HFFc6 (cell line): ENCODE results near the gene TRIM7. TPM values are rescaled to one million over a fixed set of nuclear protein-coding genes. Genes with fewer than 3 reads are reported as not detected.

Source experiments
- DNase-seq: peaks from one replicate; pipeline ENCODE4 v3.0.0-alpha.2; 2018
- H3K27ac Mint-ChIP-seq: 2 replicates; pipeline ENCODE4 v1.8.0; 2020; ENCODE audit warnings: mild to moderate bottlenecking, mixed read lengths
- H3K27me3 Mint-ChIP-seq: 2 replicates; pipeline ENCODE4 v1.8.0; 2021; ENCODE audit warnings: mild to moderate bottlenecking, moderate library complexity, mixed read lengths; ENCODE audit not compliant: insufficient read depth
- H3K36me3 Mint-ChIP-seq: 2 replicates; pipeline ENCODE4 v1.8.0; 2021; ENCODE audit warnings: low read depth, mixed read lengths
- H3K4me1 Mint-ChIP-seq: 2 replicates; pipeline ENCODE4 v1.8.0; 2020; ENCODE audit warnings: low read depth, mixed read lengths
- H3K4me3 Mint-ChIP-seq: 2 replicates; pipeline ENCODE4 v1.8.0; 2020; ENCODE audit warnings: mild to moderate bottlenecking, moderate library complexity, mixed read lengths
- H3K9me3 Mint-ChIP-seq: 2 replicates; pipeline ENCODE4 v1.8.0; 2020; ENCODE audit warnings: mild to moderate bottlenecking, mixed read lengths
- CTCF ChIP-seq: fragments of 200-600 bp; sonication (generic); IDR thresholded peaks from 2 replicates; pipeline ENCODE4 v1.5.0; 2021; ENCODE audit warnings: antibody characterized with exemption, mild to moderate bottlenecking
- total RNA-seq, 6 experiments: library from RNA; stranded (reverse); fragmentation: NEBNext Ultra II Directional; extraction: Animal tissue kit (Norgen Biotek cat#: 25700); gene quantifications; 2 replicates in 1 of 6; 3 replicates in 5 of 6; pipeline ENCODE4 v1.2.3, GENCODE V29; 2021

TRIM7 gene
- total RNA-seq, 6 experiments from 2014 or later, result 2.8 to 7.5 (median 5.3) TPM

GRCh38 chr5:181200816-181201215 lies 4.2 kb downstream of the TRIM7 start:
- H3K9me3 Mint-ChIP-seq, result no peaks in the 10 kb centered on the region
- H3K27ac Mint-ChIP-seq, result no peak overlapping the region
- H3K4me3 Mint-ChIP-seq, result no peak overlapping the region
- no peak for DNase-seq
- H3K4me1 Mint-ChIP-seq, result peaks cover 18% of the 10 kb centered on the region
- peaks cover 2% of the 10 kb centered on the region; the same call in 1 of the 2 replicates for H3K27me3 Mint-ChIP-seq
- TF ChIP-seq CTCF, result no peak
- H3K36me3 Mint-ChIP-seq, result no peaks in the 10 kb centered on the region

GRCh38 chr5:181199881-181200638 lies 4.9 kb downstream of the TRIM7 start:
- no peaks in the 10 kb centered on the region for H3K9me3 Mint-ChIP-seq
- peaks cover 13% of the 10 kb centered on the region for H3K4me1 Mint-ChIP-seq
- H3K4me3 Mint-ChIP-seq, result no peak overlapping the region
- no peaks in the 10 kb centered on the region for H3K36me3 Mint-ChIP-seq
- DNase-seq, result no peak
- H3K27ac Mint-ChIP-seq, result no peak overlapping the region
- H3K27me3 Mint-ChIP-seq, result no peaks in the 10 kb centered on the region
- TF ChIP-seq CTCF, result no peak

GRCh38 chr5:181198905-181199519 lies 6.0 kb downstream of the TRIM7 start:
- Mint-ChIP-seq H3K4me3 (no peak overlapping the region), H3K9me3 (no peaks in the 10 kb centered on the region), H3K27ac (no peak overlapping the region), H3K4me1 (peaks cover 13% of the 10 kb centered on the region), H3K27me3 (no peaks in the 10 kb centered on the region; the same call in 1 of the 2 replicates), H3K36me3 (no peaks in the 10 kb centered on the region)
- no peak for TF ChIP-seq CTCF
- no peak for DNase-seq

GRCh38 chr5:181198106-181198685 lies 6.8 kb downstream of the TRIM7 start:
- no peak for TF ChIP-seq CTCF
- no peak overlapping the region for H3K4me3 Mint-ChIP-seq
- no peak overlapping the region for H3K27ac Mint-ChIP-seq
- H3K4me1 Mint-ChIP-seq, result peaks cover 9% of the 10 kb centered on the region
- no peak for DNase-seq
- H3K36me3 Mint-ChIP-seq, result no peaks in the 10 kb centered on the region
- no peaks in the 10 kb centered on the region for H3K9me3 Mint-ChIP-seq
- no peaks in the 10 kb centered on the region; the same call in 1 of the 2 replicates for H3K27me3 Mint-ChIP-seq

GRCh38 chr5:181197326-181197951 lies 7.6 kb downstream of the TRIM7 start:
- H3K4me3 Mint-ChIP-seq, result no peak overlapping the region
- no peak for TF ChIP-seq CTCF
- H3K27me3 Mint-ChIP-seq, result no peaks in the 10 kb centered on the region; the same call in 1 of the 2 replicates
- H3K9me3 Mint-ChIP-seq, result no peaks in the 10 kb centered on the region
- no peaks in the 10 kb centered on the region for H3K36me3 Mint-ChIP-seq
- H3K4me1 Mint-ChIP-seq, result peaks cover 16% of the 10 kb centered on the region
- no peak overlapping the region for H3K27ac Mint-ChIP-seq
- no peak for DNase-seq
